GM12878 (cell line): ENCODE measurements around the gene VWA3B. TPM values are rescaled to one million over a fixed set of nuclear protein-coding genes. Genes with fewer than 3 reads are reported as not detected.

Experiments used
- CBFB ChIP-seq: IDR thresholded peaks from 2 replicates; pipeline ENCODE4 v1.6.1; 2016; ENCODE audit warnings: antibody characterized with exemption, low read depth
- CREM ChIP-seq: IDR thresholded peaks from 2 replicates; pipeline ENCODE4 v1.6.1; 2014; ENCODE audit warnings: antibody characterized with exemption, low read depth
- EED ChIP-seq: sonication (generic); IDR thresholded peaks from 2 replicates; pipeline ENCODE4 v1.6.1; 2016; ENCODE audit warnings: antibody characterized with exemption, low read depth
- ETV6 ChIP-seq, 2 experiments: fragments of 450-650 bp in 1 of 2; IDR thresholded peaks in 1 of 2; conservative IDR thresholded peaks in 1 of 2; 2 replicates each; pipeline ENCODE4 v1.6.1; 2014; ENCODE audit warnings: antibody characterized with exemption in 1 of 2, borderline replicate concordance in 1 of 2, low read depth in 1 of 2, mild to moderate bottlenecking in 1 of 2, moderate library complexity in 1 of 2
- IKZF2 ChIP-seq, 2 experiments: fragments of 450-650 bp; IDR thresholded peaks; 2 replicates each; pipeline ENCODE4 v1.6.1; 2017; ENCODE audit warnings: mild to moderate bottlenecking in 2 of 2, moderate library complexity in 2 of 2
- IRF5 ChIP-seq: fragments of 450-650 bp; IDR thresholded peaks from 2 replicates; pipeline ENCODE4 v1.6.1; 2017; ENCODE audit warnings: borderline replicate concordance
- KDM1A ChIP-seq: fragments of 200-600 bp; sonication (generic); IDR thresholded peaks from 2 replicates; pipeline ENCODE4 v1.6.1; 2016; ENCODE audit warnings: borderline replicate concordance
- NR2F1 ChIP-seq: fragments of 450-650 bp; conservative IDR thresholded peaks from 2 replicates; pipeline ENCODE4 v1.6.1; 2017; ENCODE audit warnings: mild to moderate bottlenecking
- PAX5 ChIP-seq: IDR thresholded peaks from 2 replicates; pipeline ENCODE4 v1.6.1; 2011; ENCODE audit warnings: low read depth, low read length, borderline replicate concordance
- SPI1 ChIP-seq: IDR thresholded peaks from 2 replicates; pipeline ENCODE4 v1.6.1; 2011; ENCODE audit warnings: low read depth, mild to moderate bottlenecking, low read length, moderate library complexity, borderline replicate concordance; ENCODE audit not compliant: insufficient read depth
- TCF3 ChIP-seq: IDR thresholded peaks from 2 replicates; pipeline ENCODE4 v1.6.1; 2012; ENCODE audit warnings: low read depth, mild to moderate bottlenecking, low read length, borderline replicate concordance; ENCODE audit not compliant: insufficient read depth
- WRNIP1 ChIP-seq: IDR thresholded peaks from 2 replicates; pipeline ENCODE4 v1.6.1; 2011; ENCODE audit warnings: low read depth, low read length, improper control_type of control experiment, borderline replicate concordance
- ZNF274 ChIP-seq: IDR thresholded peaks from one replicate; pipeline ENCODE4 v1.8.0; 2011; ENCODE audit not compliant: insufficient read length, insufficient read depth
- ZNF384 ChIP-seq: IDR thresholded peaks from 2 replicates; pipeline ENCODE4 v1.6.1; 2012; ENCODE audit warnings: low read depth, mild to moderate bottlenecking, low read length, improper control_type of control experiment, borderline replicate concordance
- polyA plus RNA-seq, 11 experiments: library from polyadenylated mRNA; depleted of rRNA in 4 of 11; unstranded in 6 of 11; stranded (reverse) in 5 of 11; fragments of >200 nt; fragmentation: Nextera tagmentation in 4 of 11; fragmentation: Illumina TruSeq in 1 of 11; extraction: Ambion mirVana in 4 of 11; extraction: Trizol in 1 of 11; gene quantifications; 1 replicate in 1 of 11; 2 replicates in 10 of 11; pipeline versions ENCODE4 v1.2.1 to v1.2.3, GENCODE V29; 2011 to 2016; ENCODE audit warnings: inconsistent platforms in 2 of 11, missing spikeins in 2 of 11, low read depth in 1 of 11
- total RNA-seq, 4 experiments: library from RNA; depleted of rRNA in 3 of 4; stranded (reverse); fragments of >200 nt in 3 of 4; fragmentation: Illumina TruSeq in 1 of 4; extraction: Trizol in 1 of 4; gene quantifications; 2 replicates each; pipeline versions ENCODE4 v1.2.1 to v1.2.3, GENCODE V29; 2013 to 2021

The VWA3B gene
- total and polyA plus RNA-seq, 10 of the 15 experiments (the other 5 are each of a cell fraction or from before 2014, with no cell fraction given): 0.04 to 0.86 (median 0.19) TPM; not detected in 4

GRCh38 chr2:98134172-98135005, 47.4 kb downstream of the VWA3B start (continued):
- TF ChIP-seq ETV6 (conservative IDR thresholded peaks at IDR 0.05 in 1 of 2, IDR thresholded peaks at IDR 0.05 in 1 of 2; ENCODE audit: borderline replicate concordance in 1 of 2, low read depth in 1 of 2): no peak
- TF ChIP-seq SPI1: peak; percentile 42; the same call in 1 of the 2 replicates
- TF ChIP-seq WRNIP1: no peak
- 0 out of 2 replicates have a peak, but pooled peaks have one; percentile 44 for TF ChIP-seq CREM
- no peak for TF ChIP-seq ZNF274
- peak; percentile 56; the same call in 1 of the 2 replicates for TF ChIP-seq EED
- peak; percentile 52 for TF ChIP-seq NR2F1
- TF ChIP-seq IRF5: no peak
- TF ChIP-seq CBFB: 0 out of 2 replicates have a peak, but pooled peaks have one; percentile 25
- peak in 1 of 2 experiments; percentile 33; a peak in 2 of 4 replicates for TF ChIP-seq IKZF2 (IDR thresholded peaks at IDR 0.05)
- TF ChIP-seq PAX5: 0 out of 2 replicates have a peak, but pooled peaks have one; percentile 10
- no peak for TF ChIP-seq TCF3
- no peak for TF ChIP-seq KDM1A
- TF ChIP-seq ZNF384: no peak
